Gastrocnemius medialis (tissue), 4 donors: ENCODE measurements around the gene DUSP16.
"Not testable (repeated sequence)": the region's sequence is repeated elsewhere in the genome, so short reads cannot be mapped to it uniquely, and the experiment has no call there.

Experiments used
- CTCF ChIP-seq, 5 experiments: fragments of 450-650 bp in 3 of 5; fragments of 200-600 bp in 2 of 5; sonication (generic) in 2 of 5; IDR thresholded peaks in 4 of 5; conservative IDR thresholded peaks in 1 of 5; 1 replicate in 4 of 5; 2 replicates in 1 of 5; pipeline ENCODE4 v1.5.1; 2016 to 2019; ENCODE audit warnings: antibody characterized with exemption in 5 of 5, mild to moderate bottlenecking in 3 of 5, moderate library complexity in 3 of 5
- POLR2A ChIP-seq, 2 donors: fragments of 450-650 bp; IDR thresholded peaks; one replicate each; pipeline ENCODE4 v1.6.1; 2017; ENCODE audit warnings: antibody characterized with exemption in 2 of 2, mild to moderate bottlenecking in 2 of 2, moderate library complexity in 2 of 2

- TF ChIP-seq CTCF (IDR thresholded peaks at IDR 0.05 in 4 of 5, conservative IDR thresholded peaks at IDR 0.05 in 1 of 5); POLR2A (IDR thresholded peaks at IDR 0.05): not testable (repeated sequence)
Measured at GRCh38 chr12:12595929-12596328, 33.3 kb upstream of the DUSP16 start.
